D721Med (cell line): Measurements from ENCODE around the gene HIVEP1.
"Not testable (repeated sequence)": the region's sequence is repeated elsewhere in the genome, so short reads cannot be mapped to it uniquely, and the experiment has no call there.

ENCODE experiments used
- DNase-seq: peaks from one replicate; pipeline ENCODE4 v3.0.0; 2011; ENCODE audit warnings: low spot score; ENCODE audit not compliant: insufficient read length
- FAIRE-seq: peaks from 2 replicates; lab custom pipeline; 2011; peaks lifted over from hg19 to GRCh38; lab: Jason Lieb, UNC
- TF ChIP-seq, protein P1 (sequence below): IDR thresholded peaks from 2 replicates; pipeline ENCODE4 v1.5.1; 2012; ENCODE audit warnings: mild to moderate bottlenecking, control low read depth; ENCODE audit not compliant: insufficient read depth; ENCODE audit errors: missing control alignments

The HIVEP1 gene

DNA sequence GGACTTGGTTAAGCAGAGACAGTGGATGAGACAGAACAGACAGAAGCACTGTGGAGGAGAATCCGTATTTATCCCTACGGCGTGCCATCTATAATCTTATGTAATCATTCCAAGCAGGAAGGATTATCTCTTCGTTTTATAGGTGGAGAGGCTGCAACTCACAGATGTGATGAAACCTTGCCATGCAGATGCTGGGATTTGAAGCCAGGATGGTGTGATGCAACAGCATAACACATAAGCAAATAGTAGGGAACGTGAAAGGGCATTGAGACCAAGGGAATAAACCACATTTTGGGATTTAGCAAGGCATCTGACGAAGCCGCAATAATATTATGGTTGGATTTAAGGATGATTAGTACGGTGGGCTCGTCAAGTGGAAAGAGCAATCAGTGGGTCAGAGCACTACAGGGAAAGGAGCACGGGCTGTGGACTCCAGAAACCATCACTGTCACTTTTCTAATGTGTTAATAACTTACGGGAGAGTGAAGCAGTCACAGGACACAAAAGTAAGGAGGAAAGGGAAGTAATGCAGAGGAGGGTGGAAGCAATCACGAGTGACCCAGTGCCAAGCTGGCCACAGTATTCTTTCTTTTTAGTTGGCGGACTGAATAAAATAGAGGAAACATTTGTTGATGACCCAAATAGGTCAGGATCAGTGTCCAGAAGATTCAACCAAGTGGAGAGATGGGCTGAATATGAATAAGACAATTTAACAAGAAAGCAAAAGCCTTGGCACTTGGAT lies 158.4 kb downstream of the HIVEP1 start:
- FAIRE-seq (peak; percentile 88), DNase-seq (no peak)
- TF ChIP-seq, protein P1, sequence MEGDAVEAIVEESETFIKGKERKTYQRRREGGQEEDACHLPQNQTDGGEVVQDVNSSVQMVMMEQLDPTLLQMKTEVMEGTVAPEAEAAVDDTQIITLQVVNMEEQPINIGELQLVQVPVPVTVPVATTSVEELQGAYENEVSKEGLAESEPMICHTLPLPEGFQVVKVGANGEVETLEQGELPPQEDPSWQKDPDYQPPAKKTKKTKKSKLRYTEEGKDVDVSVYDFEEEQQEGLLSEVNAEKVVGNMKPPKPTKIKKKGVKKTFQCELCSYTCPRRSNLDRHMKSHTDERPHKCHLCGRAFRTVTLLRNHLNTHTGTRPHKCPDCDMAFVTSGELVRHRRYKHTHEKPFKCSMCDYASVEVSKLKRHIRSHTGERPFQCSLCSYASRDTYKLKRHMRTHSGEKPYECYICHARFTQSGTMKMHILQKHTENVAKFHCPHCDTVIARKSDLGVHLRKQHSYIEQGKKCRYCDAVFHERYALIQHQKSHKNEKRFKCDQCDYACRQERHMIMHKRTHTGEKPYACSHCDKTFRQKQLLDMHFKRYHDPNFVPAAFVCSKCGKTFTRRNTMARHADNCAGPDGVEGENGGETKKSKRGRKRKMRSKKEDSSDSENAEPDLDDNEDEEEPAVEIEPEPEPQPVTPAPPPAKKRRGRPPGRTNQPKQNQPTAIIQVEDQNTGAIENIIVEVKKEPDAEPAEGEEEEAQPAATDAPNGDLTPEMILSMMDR = no peak

GRCh38 chr6:12171717-12172116 lies 159.6 kb downstream of the HIVEP1 start:
- no peak for DNase-seq
- FAIRE-seq = no peak
- TF ChIP-seq, protein P1 = no peak

GRCh38 chr6:12172572-12172971 lies 160.5 kb downstream of the HIVEP1 start:
- DNase-seq (no peak), FAIRE-seq (no peak)
- TF ChIP-seq, protein P1 = no peak

DNA sequence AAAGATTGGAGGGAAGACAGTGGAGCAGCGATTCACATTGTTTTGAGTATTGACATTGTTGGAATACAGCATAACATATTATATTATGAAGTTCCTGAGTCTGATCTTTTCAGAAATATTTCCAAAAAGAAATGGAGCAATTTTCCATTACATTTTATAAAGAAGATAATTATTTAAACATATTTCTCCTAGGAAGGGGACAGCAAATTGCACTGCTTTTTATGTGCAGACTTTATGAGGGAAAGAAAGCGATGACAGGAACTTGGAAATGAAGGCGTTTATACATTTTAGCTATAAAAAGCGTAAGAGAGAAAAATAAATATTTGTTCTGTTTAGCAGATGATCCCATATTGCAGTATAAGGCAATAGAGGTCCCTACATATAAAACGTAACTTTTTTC lies 161.1 kb downstream of the HIVEP1 start:
- FAIRE-seq (no peak), DNase-seq (no peak)
- TF ChIP-seq, protein P1 = no peak

DNA sequence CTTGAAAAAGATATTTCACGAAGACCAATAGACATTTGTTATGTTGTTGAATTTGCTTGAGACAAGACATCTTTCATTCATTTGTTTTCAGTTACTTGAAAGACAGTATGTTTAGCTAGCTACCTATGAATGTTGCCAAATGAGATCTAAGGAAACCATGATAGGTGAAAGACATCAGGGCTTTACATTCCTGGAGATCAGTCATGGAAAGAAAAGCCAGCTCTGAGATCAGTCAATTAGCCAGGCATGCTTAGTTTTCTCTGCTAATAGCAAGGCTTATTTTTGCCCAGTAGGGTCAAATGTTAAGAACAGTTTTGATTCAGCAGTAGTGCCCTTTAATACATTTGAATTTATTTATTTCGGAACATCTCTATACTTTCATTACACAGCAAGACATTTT lies 161.5 kb downstream of the HIVEP1 start:
- no peak for DNase-seq
- no peak for FAIRE-seq

GRCh38 chr6:12174878-12175277 lies 162.8 kb downstream of the HIVEP1 start:
- FAIRE-seq = no peak
- TF ChIP-seq, protein P1 = no peak
- no peak for DNase-seq

More for the DNA sequence above, 161.5 kb downstream of the HIVEP1 start:
- TF ChIP-seq, protein P1 = no peak

DNA sequence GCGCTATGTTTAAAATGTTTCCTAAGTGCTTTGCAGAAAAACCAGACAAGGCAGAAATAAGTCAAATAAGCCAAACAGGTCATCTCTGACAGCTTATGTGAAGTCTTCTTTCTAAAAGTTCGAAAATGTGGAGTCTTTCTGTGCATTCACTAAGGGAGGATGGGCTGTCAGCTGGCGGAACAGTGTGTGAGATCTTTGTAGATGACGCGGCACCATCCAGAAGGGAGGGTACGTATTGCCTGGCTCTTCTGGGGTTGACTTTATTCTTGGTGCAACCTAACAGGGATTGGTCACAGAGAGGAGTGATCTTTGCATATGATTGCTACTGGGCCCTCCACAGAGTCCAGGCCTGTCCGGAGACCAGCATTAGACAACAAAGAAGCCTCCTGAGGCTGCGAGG lies 163.5 kb downstream of the HIVEP1 start:
- TF ChIP-seq, protein P1 = no peak
- FAIRE-seq (no peak), DNase-seq (no peak)

- not testable (repeated sequence) for FAIRE-seq
Observed at GRCh38 chr6:12176782-12177181, 164.7 kb downstream of the HIVEP1 start.

More at GRCh38 chr6:12176782-12177181, 164.7 kb downstream of the HIVEP1 start:
- DNase-seq = not testable (repeated sequence)
